GM12878 (cell line): Measurements from ENCODE around the gene KDM8. TPM values are rescaled to one million over a fixed set of nuclear protein-coding genes. Genes with fewer than 3 reads are reported as not detected.
A peak's percentile ranks its signal among the peaks of the same experiment; 100 is the strongest.

Source experiments
- BCLAF1 ChIP-seq: fragments of 450-650 bp; IDR thresholded peaks from 2 replicates; pipeline ENCODE4 v1.6.1; 2017; ENCODE audit warnings: antibody characterized with exemption, mild to moderate bottlenecking, moderate library complexity
- CBFB ChIP-seq: IDR thresholded peaks from 2 replicates; pipeline ENCODE4 v1.6.1; 2016; ENCODE audit warnings: antibody characterized with exemption, low read depth
- CBX5 ChIP-seq: sonication (generic); IDR thresholded peaks from 2 replicates; pipeline ENCODE4 v1.6.1; 2016; ENCODE audit warnings: low read depth, moderate library complexity, mild to moderate bottlenecking, inconsistent platforms
- ETV6 ChIP-seq, 2 experiments: fragments of 450-650 bp in 1 of 2; IDR thresholded peaks in 1 of 2; conservative IDR thresholded peaks in 1 of 2; 2 replicates each; pipeline ENCODE4 v1.6.1; 2014; ENCODE audit warnings: antibody characterized with exemption in 1 of 2, borderline replicate concordance in 1 of 2, low read depth in 1 of 2, mild to moderate bottlenecking in 1 of 2, moderate library complexity in 1 of 2
- MEF2A ChIP-seq: IDR thresholded peaks from 2 replicates; pipeline ENCODE4 v1.6.1; 2011; ENCODE audit warnings: low read depth, mild to moderate bottlenecking, low read length, moderate library complexity; ENCODE audit not compliant: insufficient read depth
- MTA2 ChIP-seq: fragments of 450-650 bp; IDR thresholded peaks from 2 replicates; pipeline ENCODE4 v1.6.1; 2016; ENCODE audit warnings: low read depth, mild to moderate bottlenecking, moderate library complexity
- MYC ChIP-seq: IDR thresholded peaks from 2 replicates; pipeline ENCODE4 v1.6.1; 2011; ENCODE audit warnings: mild to moderate bottlenecking, low read length, moderate library complexity, inconsistent platforms; ENCODE audit not compliant: insufficient read depth, insufficient replicate concordance, insufficient read length, severe bottlenecking
- NFXL1 ChIP-seq: fragments of 450-650 bp; IDR thresholded peaks from 2 replicates; pipeline ENCODE4 v1.6.1; 2017; ENCODE audit warnings: antibody characterized with exemption, mild to moderate bottlenecking, borderline replicate concordance
- NFYA ChIP-seq: IDR thresholded peaks from 2 replicates; pipeline ENCODE4 v1.6.1; 2011; ENCODE audit warnings: low read depth, mild to moderate bottlenecking, low read length, improper control_type of control experiment, borderline replicate concordance
- NR2F1 ChIP-seq: fragments of 450-650 bp; conservative IDR thresholded peaks from 2 replicates; pipeline ENCODE4 v1.6.1; 2017; ENCODE audit warnings: mild to moderate bottlenecking
- NRF1 ChIP-seq: conservative IDR thresholded peaks from 2 replicates; pipeline ENCODE4 v1.6.1; 2011; ENCODE audit warnings: mild to moderate bottlenecking, low read depth, low read length, improper control_type of control experiment
- RELA ChIP-seq: fragments of 450-650 bp; IDR thresholded peaks from 2 replicates; pipeline ENCODE4 v1.8.0; 2014; ENCODE audit warnings: borderline replicate concordance; ENCODE audit not compliant: partially characterized antibody
- SIN3A ChIP-seq: IDR thresholded peaks from 2 replicates; pipeline ENCODE4 v1.6.1; 2012; ENCODE audit warnings: low read depth, low read length, improper control_type of control experiment
- SIX5 ChIP-seq: IDR thresholded peaks from 2 replicates; pipeline ENCODE4 v1.6.1; 2011; ENCODE audit warnings: mild to moderate bottlenecking, low read depth, low read length, moderate library complexity; ENCODE audit not compliant: severe bottlenecking
- STAT1 ChIP-seq: fragments of 450-650 bp; conservative IDR thresholded peaks from 2 replicates; pipeline ENCODE4 v1.6.1; 2014; ENCODE audit warnings: antibody characterized with exemption, mild to moderate bottlenecking
- SUZ12 ChIP-seq: fragments of 200-600 bp; sonication (generic); IDR thresholded peaks from one replicate; pipeline ENCODE4 v1.6.1; 2018; ENCODE audit warnings: antibody characterized with exemption, mild to moderate bottlenecking; ENCODE audit not compliant: unreplicated experiment
- TARDBP ChIP-seq: IDR thresholded peaks from 2 replicates; pipeline ENCODE4 v1.6.1; 2016; ENCODE audit warnings: borderline replicate concordance
- TCF3 ChIP-seq: IDR thresholded peaks from 2 replicates; pipeline ENCODE4 v1.6.1; 2012; ENCODE audit warnings: low read depth, mild to moderate bottlenecking, low read length, borderline replicate concordance; ENCODE audit not compliant: insufficient read depth
- WRNIP1 ChIP-seq: IDR thresholded peaks from 2 replicates; pipeline ENCODE4 v1.6.1; 2011; ENCODE audit warnings: low read depth, low read length, improper control_type of control experiment, borderline replicate concordance
- ZNF217 ChIP-seq: fragments of 450-650 bp; IDR thresholded peaks from 2 replicates; pipeline ENCODE4 v1.6.1; 2017; ENCODE audit warnings: antibody characterized with exemption, mild to moderate bottlenecking
- ZNF622 ChIP-seq: fragments of 450-650 bp; IDR thresholded peaks from 2 replicates; pipeline ENCODE4 v1.6.1; 2017; ENCODE audit warnings: mild to moderate bottlenecking, inconsistent platforms
- ZZZ3 ChIP-seq: IDR thresholded peaks from 2 replicates; pipeline ENCODE4 v1.6.1; 2011; ENCODE audit warnings: low read depth; ENCODE audit not compliant: control insufficient read depth, insufficient read length
- polyA plus RNA-seq, 11 experiments: library from polyadenylated mRNA; depleted of rRNA in 4 of 11; unstranded in 6 of 11; stranded (reverse) in 5 of 11; fragments of >200 nt; fragmentation: Nextera tagmentation in 4 of 11; fragmentation: Illumina TruSeq in 1 of 11; extraction: Ambion mirVana in 4 of 11; extraction: Trizol in 1 of 11; gene quantifications; 1 replicate in 1 of 11; 2 replicates in 10 of 11; pipeline versions ENCODE4 v1.2.1 to v1.2.3, GENCODE V29; 2011 to 2016; ENCODE audit warnings: inconsistent platforms in 2 of 11, missing spikeins in 2 of 11, low read depth in 1 of 11
- total RNA-seq, 4 experiments: library from RNA; depleted of rRNA in 3 of 4; stranded (reverse); fragments of >200 nt in 3 of 4; fragmentation: Illumina TruSeq in 1 of 4; extraction: Trizol in 1 of 4; gene quantifications; 2 replicates each; pipeline versions ENCODE4 v1.2.1 to v1.2.3, GENCODE V29; 2013 to 2021
- TF ChIP-seq, protein P1 (sequence below): IDR thresholded peaks from 2 replicates; pipeline ENCODE4 v1.6.1; 2011; ENCODE audit warnings: borderline replicate concordance, low read depth, mild to moderate bottlenecking, moderate library complexity, mixed read lengths, low read length; ENCODE audit not compliant: insufficient read depth; ENCODE audit errors: extremely low read length
- TF ChIP-seq, protein P2 (sequence below): fragments of 450-650 bp; IDR thresholded peaks from 2 replicates; pipeline ENCODE4 v1.6.1; 2017; ENCODE audit warnings: mild to moderate bottlenecking

Gene KDM8
- total and polyA plus RNA-seq, 10 of the 15 experiments (the other 5 are each of a cell fraction or from before 2014, with no cell fraction given), result 0.79 to 8.9 (median 5.8) TPM

DNA sequence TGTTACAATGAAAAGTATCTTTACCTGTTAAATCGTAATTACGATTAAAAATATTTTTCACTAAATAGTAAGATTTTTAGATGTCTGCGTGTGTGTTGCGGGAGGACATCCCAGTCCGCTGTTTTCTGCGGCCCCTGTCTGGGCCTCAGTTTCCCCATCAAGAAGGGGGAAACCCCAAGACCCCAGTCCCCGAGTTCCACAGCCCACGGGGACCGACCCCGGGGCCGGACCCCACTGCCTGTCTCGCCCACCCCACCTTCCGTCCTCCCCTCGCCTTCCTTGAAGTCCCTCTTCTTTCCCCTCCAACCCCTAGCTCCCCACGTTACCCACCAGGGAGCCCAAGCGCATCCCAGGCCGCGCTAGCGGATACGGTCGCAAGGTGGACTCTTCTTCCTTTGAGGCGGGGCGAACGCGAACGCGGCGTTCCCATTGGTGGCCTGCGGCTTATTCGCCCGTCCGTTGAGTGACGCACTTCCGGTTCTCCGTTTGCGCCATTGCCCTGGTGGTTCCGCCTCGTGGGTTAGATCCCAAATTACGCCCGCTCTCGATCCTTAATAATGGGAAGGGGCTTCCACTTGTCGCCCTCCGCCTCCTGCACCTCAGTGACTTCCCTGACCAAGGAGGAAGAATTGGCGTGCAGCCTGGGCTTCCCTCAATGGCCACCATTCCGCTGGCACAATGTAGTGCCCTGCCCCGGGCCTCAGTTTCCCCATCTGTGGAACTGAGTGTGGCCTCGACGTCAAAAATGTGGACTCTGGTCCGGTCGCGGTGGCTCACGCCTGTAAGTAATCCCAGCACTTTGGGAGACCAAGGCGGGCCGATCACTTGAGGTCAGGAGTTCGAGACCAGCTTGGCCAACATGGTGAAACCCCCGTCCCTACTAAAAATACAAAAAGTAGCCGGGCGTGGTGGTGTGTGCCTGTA lies 65.3 kb downstream of the KDM8 start, which contains the start of gene NSMCE1 (continued):
- no peak for TF ChIP-seq TCF3
- TF ChIP-seq MEF2A, result no peak
- no peak for TF ChIP-seq ZZZ3
- TF ChIP-seq NFYA, result no peak
- TF ChIP-seq SIX5, result no peak
- no peak for TF ChIP-seq NFXL1
- TF ChIP-seq, protein P1, sequence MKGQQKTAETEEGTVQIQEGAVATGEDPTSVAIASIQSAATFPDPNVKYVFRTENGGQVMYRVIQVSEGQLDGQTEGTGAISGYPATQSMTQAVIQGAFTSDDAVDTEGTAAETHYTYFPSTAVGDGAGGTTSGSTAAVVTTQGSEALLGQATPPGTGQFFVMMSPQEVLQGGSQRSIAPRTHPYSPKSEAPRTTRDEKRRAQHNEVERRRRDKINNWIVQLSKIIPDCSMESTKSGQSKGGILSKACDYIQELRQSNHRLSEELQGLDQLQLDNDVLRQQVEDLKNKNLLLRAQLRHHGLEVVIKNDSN, result no peak
- TF ChIP-seq NRF1, result no peak
- no peak for TF ChIP-seq RELA
- no peak for TF ChIP-seq CBFB
- TF ChIP-seq NR2F1, result 0 out of 2 replicates have a peak, but pooled peaks have one; percentile 11
- TF ChIP-seq BCLAF1, result no peak
- TF ChIP-seq MTA2, result peak; percentile 21; the same call in 1 of the 2 replicates
- TF ChIP-seq STAT1, result no peak
- TF ChIP-seq CBX5, result no peak
- no peak; the same call in 1 of the 2 replicates for TF ChIP-seq TARDBP
- TF ChIP-seq, protein P2, sequence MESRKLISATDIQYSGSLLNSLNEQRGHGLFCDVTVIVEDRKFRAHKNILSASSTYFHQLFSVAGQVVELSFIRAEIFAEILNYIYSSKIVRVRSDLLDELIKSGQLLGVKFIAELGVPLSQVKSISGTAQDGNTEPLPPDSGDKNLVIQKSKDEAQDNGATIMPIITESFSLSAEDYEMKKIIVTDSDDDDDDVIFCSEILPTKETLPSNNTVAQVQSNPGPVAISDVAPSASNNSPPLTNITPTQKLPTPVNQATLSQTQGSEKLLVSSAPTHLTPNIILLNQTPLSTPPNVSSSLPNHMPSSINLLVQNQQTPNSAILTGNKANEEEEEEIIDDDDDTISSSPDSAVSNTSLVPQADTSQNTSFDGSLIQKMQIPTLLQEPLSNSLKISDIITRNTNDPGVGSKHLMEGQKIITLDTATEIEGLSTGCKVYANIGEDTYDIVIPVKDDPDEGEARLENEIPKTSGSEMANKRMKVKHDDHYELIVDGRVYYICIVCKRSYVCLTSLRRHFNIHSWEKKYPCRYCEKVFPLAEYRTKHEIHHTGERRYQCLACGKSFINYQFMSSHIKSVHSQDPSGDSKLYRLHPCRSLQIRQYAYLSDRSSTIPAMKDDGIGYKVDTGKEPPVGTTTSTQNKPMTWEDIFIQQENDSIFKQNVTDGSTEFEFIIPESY, result no peak
- TF ChIP-seq SUZ12, result no peak
- no peak for TF ChIP-seq MYC
- TF ChIP-seq ZNF217, result peak; percentile 86; the same call in 1 of the 2 replicates
- no peak for TF ChIP-seq ZNF622
- TF ChIP-seq ETV6 (conservative IDR thresholded peaks at IDR 0.05 in 1 of 2, IDR thresholded peaks at IDR 0.05 in 1 of 2; ENCODE audit: borderline replicate concordance in 1 of 2, low read depth in 1 of 2), result no peak
- TF ChIP-seq WRNIP1, result no peak
- TF ChIP-seq SIN3A, result no peak
